GM21737 (cell line): ENCODE results near the gene CDC14B.
"Not testable (repeated sequence)": the region's sequence is repeated elsewhere in the genome, so short reads cannot be mapped to it uniquely, and the experiment has no call there.

Source experiments
- ATAC-seq: cut with Tn5 transposase; IDR thresholded peaks from one replicate; pipeline ENCODE4 v1.9.1; 2021; ENCODE audit warnings: mild to moderate bottlenecking, moderate library complexity; ENCODE audit not compliant: unreplicated experiment

Gene CDC14B

DNA sequence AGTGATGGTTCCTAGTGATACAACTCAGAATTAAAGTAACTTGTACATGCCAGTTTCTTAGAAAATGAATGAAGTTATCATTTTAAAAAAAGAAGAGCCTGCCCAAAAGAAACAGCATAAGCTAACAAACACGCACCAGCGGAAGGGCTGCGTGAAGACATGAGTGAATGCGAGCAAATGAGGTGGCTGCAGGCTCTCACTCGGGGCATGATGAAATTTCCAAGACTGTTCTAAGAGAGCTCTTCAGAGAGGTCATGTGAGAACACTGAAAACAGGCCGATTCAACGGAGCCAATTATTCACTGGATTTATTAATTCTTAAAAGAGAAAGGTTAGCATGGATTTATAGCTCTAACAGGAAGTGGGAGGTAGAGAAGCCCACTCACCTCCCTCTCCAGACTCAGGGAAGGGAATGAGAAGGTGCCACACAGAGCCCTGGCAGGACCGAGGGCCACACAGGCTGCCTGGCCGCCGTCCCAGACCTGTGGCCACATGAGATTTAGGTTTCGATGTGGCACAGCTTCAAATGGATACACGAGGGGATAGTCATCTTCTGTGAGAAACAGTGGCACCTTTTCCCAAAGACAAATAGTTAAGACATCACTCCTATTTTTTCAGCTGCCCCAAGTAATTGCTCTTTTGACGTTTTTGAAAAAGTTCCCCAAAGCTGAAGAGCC lies 114.2 kb downstream of the CDC14B start:
- no peak for ATAC-seq

DNA sequence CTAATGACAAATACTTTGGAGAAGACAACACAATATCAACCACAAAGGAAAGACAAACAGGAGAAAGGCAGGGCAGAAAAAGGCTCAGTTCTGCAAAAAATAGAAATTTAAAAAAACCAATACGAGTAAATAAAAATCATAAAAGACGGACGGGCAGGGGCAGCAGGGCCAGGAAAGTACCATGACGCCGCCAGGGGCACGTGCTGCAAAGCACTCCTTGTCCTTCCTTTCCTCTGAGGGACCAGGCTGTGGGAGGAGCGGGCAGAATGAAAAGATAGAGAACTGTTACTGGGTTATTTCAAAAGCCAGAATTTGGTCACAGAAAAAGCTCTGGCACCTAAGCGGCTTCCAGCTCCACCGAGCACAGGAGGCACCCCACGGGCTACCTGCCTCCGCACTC lies 115.7 kb downstream of the CDC14B start:
- no peak for ATAC-seq

- not testable (repeated sequence) for ATAC-seq
These were observed 116.3 kb downstream of the CDC14B start for GRCh38 chr9:96503374-96503748.

DNA sequence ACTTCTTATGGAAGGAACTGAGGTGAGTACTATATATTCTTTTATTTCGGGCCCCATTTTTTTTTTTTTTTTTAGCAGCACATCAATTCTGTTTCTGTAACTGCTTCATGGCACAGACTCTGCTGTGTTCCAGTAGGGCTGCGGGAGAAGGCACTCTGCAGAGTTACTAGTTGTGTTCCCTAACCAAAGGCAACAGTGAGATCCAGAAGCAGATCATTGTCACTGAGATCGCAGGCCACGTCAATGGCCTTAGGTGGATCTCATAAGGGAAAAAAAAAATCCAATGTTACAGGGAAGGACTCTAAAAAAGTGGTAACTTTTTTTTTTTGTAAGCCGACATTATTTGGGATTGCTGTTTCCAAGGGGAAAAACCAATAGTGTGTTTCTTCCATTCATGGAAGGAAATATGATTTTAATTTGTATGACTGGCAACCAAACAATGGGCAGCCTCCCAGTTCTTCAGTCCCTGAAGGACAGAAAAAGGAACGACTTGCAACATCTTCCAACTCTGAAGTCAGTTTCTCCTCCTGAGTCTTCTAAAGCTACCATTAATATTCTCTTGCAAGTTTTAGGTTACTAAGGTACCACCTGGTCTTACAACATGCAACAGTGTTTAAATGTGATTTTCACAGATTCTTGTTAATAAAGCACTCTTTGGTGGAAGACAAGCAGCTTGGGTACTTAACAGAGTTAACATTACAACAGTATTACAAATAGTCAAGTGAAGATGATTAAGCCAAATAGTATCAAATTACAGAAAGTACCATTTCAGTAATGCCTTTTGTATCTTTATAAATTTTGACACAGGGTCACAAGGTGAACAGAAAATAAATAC lies 116.9 kb downstream of the CDC14B start:
- no peak for ATAC-seq

DNA sequence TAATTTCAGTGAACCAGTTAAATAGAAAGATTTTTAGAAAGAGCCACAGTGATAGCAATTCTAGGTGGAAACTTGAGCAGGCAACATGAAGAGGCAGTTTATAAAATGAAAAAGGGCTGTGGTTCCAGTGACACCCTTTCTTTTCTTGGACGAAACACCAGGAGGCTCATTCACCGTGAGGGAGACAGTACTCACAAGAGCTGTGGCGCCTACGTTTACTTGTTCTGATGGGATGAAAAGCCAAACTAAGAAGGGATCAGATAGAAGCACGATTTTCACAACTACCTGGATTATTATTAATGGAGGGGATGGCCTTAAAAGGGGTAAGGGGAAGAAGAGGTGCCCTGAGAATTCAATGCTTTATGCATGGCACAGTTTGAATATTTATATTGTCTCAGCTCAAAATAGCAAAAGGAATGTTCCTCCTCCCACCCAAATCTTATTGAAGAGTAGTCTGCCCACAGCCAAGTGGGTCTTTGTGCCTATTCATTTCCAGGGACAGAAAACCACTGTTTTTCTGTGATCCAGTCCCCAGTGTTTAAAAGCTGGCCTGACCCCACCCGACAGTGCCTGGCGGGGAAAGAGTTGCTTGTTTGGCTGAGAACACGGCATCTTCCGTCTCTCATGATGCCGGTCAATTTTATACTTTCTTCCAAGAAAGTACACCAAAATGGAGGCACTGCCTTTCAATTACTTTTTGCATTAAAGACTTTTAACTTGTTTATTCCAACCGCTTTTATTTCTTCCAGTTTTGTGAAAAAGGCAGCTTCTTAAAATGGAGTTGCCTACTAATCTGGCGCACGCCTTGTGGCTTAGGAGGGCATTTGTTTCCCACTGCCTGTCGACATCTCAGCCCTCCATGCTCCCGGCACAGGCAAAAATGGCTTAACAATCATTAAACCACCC lies 117.8 kb downstream of the CDC14B start:
- ATAC-seq = no peak

DNA sequence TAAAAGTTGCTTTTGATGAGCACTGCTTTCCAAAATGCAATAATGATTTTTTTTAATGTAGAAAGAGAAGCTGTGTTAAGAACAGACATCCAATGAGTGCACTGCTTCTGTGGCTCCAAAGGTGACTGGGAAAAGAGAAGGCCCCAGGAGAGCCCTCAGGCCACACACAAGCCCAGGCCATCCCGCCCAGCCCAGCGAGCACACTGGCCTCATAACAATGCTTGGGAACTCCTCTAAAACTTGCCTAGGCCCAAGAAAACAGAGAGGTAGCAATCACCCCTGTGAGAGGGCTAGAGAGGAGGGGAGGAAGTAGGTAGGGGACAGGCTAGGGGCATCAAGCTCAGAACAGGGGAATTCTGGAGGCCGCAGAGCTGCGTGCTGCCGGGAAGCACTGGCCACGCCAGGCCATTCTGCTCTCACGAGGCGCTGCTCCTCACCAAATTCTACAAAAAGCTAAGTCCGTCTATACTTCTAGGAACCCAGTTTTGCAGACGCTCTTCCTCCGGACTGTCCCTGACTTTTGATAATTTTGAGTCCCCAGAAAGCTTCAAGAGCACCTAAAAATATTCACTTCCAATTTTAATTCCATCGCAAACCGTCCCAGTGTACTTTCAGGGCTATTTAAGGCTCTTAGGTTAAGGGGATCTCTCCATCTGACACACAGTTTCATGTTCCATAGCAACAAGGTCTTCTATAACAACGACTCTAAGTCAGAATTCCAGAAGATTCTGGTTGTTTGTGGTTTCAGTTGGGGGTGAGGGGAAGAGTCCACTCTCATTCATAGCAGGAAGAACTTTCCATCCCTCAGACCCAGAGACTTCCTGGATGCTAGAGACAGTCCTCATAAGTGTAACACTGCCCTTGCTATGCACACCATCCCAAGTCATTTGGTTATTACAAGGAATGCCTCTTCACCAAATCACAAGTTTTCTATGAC lies 118.7 kb downstream of the CDC14B start:
- no peak for ATAC-seq

DNA sequence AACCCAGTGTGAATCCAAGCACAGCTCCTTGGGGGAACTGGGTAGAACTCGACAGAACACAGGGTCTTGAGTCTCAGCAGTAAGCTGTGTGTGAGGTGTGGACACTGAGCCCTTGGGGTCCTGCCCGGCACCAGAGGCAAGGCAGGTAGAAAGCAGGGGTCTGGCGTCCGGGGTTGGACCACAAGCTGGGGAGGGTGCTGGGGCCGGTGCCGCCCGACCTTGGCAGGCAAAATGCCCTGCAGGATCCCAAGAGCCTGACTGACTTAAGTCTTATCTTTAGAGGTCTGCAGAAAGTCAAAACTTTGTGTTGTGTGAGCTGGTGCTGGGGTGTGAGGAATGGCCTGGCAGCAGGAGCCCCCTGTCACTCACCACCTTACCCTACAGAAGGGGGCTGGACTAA lies 120.4 kb downstream of the CDC14B start:
- ATAC-seq = no peak

DNA sequence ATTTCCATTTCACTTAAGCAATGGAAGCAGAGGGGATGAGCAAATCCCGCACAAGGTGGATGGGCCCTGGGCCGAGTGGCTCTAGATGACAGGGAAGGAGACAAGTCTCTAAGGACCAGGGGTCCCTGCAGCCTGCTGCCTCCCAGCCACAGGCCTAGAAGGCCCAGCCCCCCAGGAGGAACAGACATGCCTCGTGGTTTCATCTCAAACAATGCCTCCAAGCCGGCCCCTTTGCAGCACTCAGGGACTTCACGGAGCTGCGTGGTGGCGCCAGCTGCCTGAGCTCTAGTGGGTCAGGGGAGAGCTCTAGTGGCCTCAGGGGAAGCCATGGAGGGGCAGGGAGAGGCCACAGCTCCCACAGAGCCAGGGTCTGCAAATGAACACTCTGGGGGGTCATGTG lies 120.8 kb downstream of the CDC14B start:
- no peak for ATAC-seq

GRCh38 chr9:96497117-96497399 lies 122.6 kb downstream of the CDC14B start:
- ATAC-seq = no peak

- ATAC-seq = no peak
These were observed 123.1 kb downstream of the CDC14B start for GRCh38 chr9:96496368-96497116.

DNA sequence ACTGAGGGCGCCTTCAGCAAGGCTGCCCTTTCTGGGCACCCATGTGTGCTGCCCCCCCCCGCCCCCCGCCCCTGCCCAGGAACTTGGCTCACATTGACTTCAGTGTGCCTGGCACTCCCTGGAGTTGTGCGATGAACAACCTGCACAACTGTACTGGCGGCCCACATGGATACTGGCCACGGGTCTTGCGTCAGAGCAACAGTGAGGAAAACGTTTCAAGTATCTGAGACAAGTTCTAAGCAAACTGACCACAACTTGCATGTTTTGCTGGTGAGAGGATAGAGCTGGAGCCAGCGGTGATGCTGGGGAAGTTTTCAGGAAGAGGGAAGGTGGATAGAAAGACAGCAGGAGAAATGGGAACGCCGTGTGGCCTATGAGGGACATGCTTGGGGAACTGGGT lies 124.3 kb downstream of the CDC14B start:
- no peak for ATAC-seq

- ATAC-seq = no peak
These were observed 125.3 kb downstream of the CDC14B start for GRCh38 chr9:96494215-96494800.

GRCh38 chr9:96493757-96494156 lies 125.9 kb downstream of the CDC14B start:
- ATAC-seq = no peak

DNA sequence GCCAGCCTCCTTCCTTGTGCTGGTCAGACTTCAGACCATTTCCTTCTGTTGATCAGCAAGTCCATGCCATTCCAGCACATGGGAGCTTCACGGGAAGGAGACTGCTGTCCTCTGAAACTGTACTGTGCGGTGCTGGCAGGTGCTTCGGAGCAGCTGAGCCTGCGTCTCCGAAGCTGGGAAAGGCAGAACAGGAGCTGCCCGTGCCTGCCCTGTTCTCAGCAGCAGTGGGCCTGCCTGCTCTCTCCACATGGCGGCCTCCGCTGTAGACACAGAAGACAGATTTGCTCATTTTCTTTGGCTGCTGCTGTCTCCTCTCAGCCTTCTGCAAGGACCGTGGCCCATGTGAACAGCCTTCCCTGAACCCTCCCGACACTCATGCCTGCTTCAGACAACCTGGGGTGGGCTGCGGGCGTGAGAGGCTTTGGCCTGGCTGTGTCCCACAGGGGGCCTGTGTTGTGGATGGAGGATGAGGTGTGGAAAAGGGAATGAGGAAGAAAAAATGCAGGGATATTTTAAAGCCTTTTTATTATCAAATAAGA lies 126.6 kb downstream of the CDC14B start:
- no peak for ATAC-seq

GRCh38 chr9:96491880-96492525 lies 127.6 kb downstream of the CDC14B start:
- no peak for ATAC-seq

- no peak for ATAC-seq
These were observed 128.4 kb downstream of the CDC14B start for GRCh38 chr9:96491079-96491879.

- no peak for ATAC-seq
These were observed 129.0 kb downstream of the CDC14B start for GRCh38 chr9:96490534-96491078.
